Type B pancreatic cell (in vitro differentiated cells): ENCODE measurements around the gene SRP72. TPM values are rescaled to one million over a fixed set of nuclear protein-coding genes. Genes with fewer than 3 reads are reported as not detected.
"Not testable (repeated sequence)": the region's sequence is repeated elsewhere in the genome, so short reads cannot be mapped to it uniquely, and the experiment has no call there.

Experiments used
- DNase-seq: peaks from one replicate; pipeline ENCODE4 v3.0.0; 2021; ENCODE audit warnings: mixed read lengths; ENCODE audit not compliant: unreplicated experiment; ENCODE audit errors: extremely low spot score
- H3K27ac Mint-ChIP-seq: 2 replicates; pipeline ENCODE4 v1.8.0; 2021; ENCODE audit warnings: mild to moderate bottlenecking, mixed read lengths
- H3K27me3 Mint-ChIP-seq: 2 replicates; pipeline ENCODE4 v1.8.0; 2021; ENCODE audit warnings: mixed read lengths
- H3K36me3 Mint-ChIP-seq: 2 replicates; pipeline ENCODE4 v1.8.0; 2021; ENCODE audit warnings: mixed read lengths
- H3K4me1 Mint-ChIP-seq: one replicate; pipeline ENCODE4 v1.8.0; 2021; ENCODE audit warnings: mixed read lengths; ENCODE audit not compliant: unreplicated experiment
- H3K4me3 Mint-ChIP-seq: 2 replicates; pipeline ENCODE4 v1.8.0; 2021; ENCODE audit warnings: mild to moderate bottlenecking, mixed read lengths
- H3K9me3 Mint-ChIP-seq: 2 replicates; pipeline ENCODE4 v1.8.0; 2021; ENCODE audit warnings: mixed read lengths
- total RNA-seq: library from RNA; stranded (reverse); gene quantifications from 2 replicates; pipeline ENCODE4 v1.2.1, GENCODE V29; 2021; ENCODE audit warnings: low replicate concordance
- TF ChIP-seq, protein P1 (sequence below): fragments of 200-600 bp; sonication (generic); conservative IDR thresholded peaks from 2 replicates; pipeline ENCODE4 v1.5.0; 2021; ENCODE audit warnings: antibody characterized with exemption, mild to moderate bottlenecking

Gene SRP72
- total RNA-seq, 1 donor from 2014 or later = 108 TPM

GRCh38 chr4:56448301-56448700 lies 19.1 kb upstream of the SRP72 start:
- Mint-ChIP-seq H3K27ac (no peak overlapping the region), H3K9me3 (no peaks in the 10 kb centered on the region)
- DNase-seq = no peak

GRCh38 chr4:56449475-56449874 lies 17.9 kb upstream of the SRP72 start:
- H3K36me3 Mint-ChIP-seq = peaks cover 49% of the 10 kb centered on the region
- not testable (repeated sequence) for H3K27ac Mint-ChIP-seq, DNase-seq, H3K9me3 Mint-ChIP-seq, H3K4me3 Mint-ChIP-seq, H3K4me1 Mint-ChIP-seq, H3K27me3 Mint-ChIP-seq

More at GRCh38 chr4:56448301-56448700, 19.1 kb upstream of the SRP72 start:
- Mint-ChIP-seq H3K4me1 (no peaks in the 10 kb centered on the region), H3K27me3 (no peaks in the 10 kb centered on the region), H3K4me3 (no peak overlapping the region), H3K36me3 (peaks cover 47% of the 10 kb centered on the region)
- TF ChIP-seq, protein P1, sequence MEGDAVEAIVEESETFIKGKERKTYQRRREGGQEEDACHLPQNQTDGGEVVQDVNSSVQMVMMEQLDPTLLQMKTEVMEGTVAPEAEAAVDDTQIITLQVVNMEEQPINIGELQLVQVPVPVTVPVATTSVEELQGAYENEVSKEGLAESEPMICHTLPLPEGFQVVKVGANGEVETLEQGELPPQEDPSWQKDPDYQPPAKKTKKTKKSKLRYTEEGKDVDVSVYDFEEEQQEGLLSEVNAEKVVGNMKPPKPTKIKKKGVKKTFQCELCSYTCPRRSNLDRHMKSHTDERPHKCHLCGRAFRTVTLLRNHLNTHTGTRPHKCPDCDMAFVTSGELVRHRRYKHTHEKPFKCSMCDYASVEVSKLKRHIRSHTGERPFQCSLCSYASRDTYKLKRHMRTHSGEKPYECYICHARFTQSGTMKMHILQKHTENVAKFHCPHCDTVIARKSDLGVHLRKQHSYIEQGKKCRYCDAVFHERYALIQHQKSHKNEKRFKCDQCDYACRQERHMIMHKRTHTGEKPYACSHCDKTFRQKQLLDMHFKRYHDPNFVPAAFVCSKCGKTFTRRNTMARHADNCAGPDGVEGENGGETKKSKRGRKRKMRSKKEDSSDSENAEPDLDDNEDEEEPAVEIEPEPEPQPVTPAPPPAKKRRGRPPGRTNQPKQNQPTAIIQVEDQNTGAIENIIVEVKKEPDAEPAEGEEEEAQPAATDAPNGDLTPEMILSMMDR = no peak

GRCh38 chr4:56450342-56450741 lies 17.1 kb upstream of the SRP72 start:
- no peaks in the 10 kb centered on the region for H3K4me1 Mint-ChIP-seq
- no peak overlapping the region for H3K27ac Mint-ChIP-seq
- DNase-seq = no peak
- H3K4me3 Mint-ChIP-seq = no peak overlapping the region
- no peaks in the 10 kb centered on the region for H3K27me3 Mint-ChIP-seq
- H3K36me3 Mint-ChIP-seq = peaks cover 53% of the 10 kb centered on the region
- H3K9me3 Mint-ChIP-seq = no peaks in the 10 kb centered on the region
- TF ChIP-seq, protein P1 = no peak

DNA sequence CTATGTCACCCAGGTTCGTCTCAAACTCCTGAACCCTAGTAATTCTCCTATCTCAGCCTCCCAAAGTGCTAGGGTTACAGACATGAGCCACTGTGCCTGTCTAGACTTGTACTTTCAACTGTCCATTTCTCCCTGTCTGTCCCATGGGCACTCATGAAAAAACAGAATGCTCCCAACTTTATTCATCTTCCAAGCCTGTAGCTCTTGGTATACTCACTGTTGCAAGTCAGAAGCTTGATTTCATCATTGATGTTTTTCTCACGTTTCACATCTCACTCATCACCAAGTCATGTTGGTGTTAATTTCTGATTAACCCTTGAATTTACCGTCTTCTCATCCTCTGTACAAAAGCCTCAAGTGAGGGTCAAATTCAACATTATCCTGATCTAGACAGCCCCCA lies 7.3 kb upstream of the SRP72 start:
- no peaks in the 10 kb centered on the region for H3K9me3 Mint-ChIP-seq
- H3K4me1 Mint-ChIP-seq = peaks cover 7% of the 10 kb centered on the region
- H3K27me3 Mint-ChIP-seq = no peaks in the 10 kb centered on the region
- no peak for DNase-seq
- TF ChIP-seq, protein P1 = no peak
- peaks cover 33% of the 10 kb centered on the region for H3K36me3 Mint-ChIP-seq
- no peak overlapping the region for H3K27ac Mint-ChIP-seq
- H3K4me3 Mint-ChIP-seq = no peak overlapping the region

DNA sequence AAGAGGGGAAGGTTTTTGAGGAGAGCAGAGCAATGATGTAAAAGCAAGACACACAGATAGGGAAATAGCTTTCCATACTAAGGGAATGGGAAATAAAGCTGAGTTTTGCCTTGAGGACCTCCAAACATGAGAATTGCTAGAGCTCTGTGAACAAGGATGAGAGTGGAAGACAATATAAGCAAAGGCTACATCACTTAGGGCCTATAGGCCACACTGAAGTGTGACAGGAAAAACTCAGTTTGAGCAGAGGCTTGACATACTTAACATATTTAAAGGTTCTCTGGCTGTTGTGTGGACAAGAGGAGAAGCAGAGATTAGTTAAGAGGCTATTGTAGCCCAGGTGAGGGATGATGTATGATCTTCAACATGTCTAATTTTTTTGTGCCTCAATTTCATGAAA lies 5.3 kb upstream of the SRP72 start:
- H3K27ac Mint-ChIP-seq = no peak overlapping the region
- H3K27me3 Mint-ChIP-seq = no peaks in the 10 kb centered on the region
- no peak overlapping the region for H3K4me3 Mint-ChIP-seq
- H3K9me3 Mint-ChIP-seq = no peaks in the 10 kb centered on the region
- H3K4me1 Mint-ChIP-seq = peaks cover 17% of the 10 kb centered on the region
- DNase-seq = no peak
- TF ChIP-seq, protein P1 = no peak
- peaks cover 21% of the 10 kb centered on the region for H3K36me3 Mint-ChIP-seq

DNA sequence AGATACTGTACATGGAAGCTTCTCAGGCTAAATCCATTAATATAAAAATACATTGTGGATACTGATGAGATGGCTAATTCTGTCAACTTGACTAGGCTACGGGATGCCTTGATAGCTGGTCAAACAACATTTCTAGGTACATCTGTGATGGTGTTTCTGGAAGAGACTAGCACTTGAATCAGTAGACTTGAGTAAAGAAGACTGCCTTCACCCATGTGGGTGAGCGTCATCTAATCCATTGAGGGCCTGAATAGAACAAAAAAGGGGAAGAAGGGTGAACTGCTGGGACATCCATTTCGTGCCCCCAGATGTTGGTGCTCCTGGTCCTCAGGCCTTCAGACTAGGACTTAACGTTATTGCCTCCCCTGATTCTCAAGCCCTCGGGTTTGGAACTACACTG lies 3.7 kb upstream of the SRP72 start:
- no peak overlapping the region for H3K27ac Mint-ChIP-seq
- no peaks in the 10 kb centered on the region for H3K27me3 Mint-ChIP-seq
- H3K9me3 Mint-ChIP-seq = no peaks in the 10 kb centered on the region

More for the DNA sequence above, 3.7 kb upstream of the SRP72 start:
- no peak overlapping the region for H3K4me3 Mint-ChIP-seq
- no peak for DNase-seq
- peaks cover 20% of the 10 kb centered on the region for H3K4me1 Mint-ChIP-seq
- TF ChIP-seq, protein P1 = no peak
- H3K36me3 Mint-ChIP-seq = peaks cover 21% of the 10 kb centered on the region
